NCI-H2171 treated with DMSO at 0.1 percent for 48 hours (cell line): ENCODE measurements around the gene GPSM1.

Source experiments
- DNase-seq: peaks from one replicate; lab custom pipeline; 2025; lab: John Stamatoyannopoulos, UW

Gene GPSM1

GRCh38 chr9:136361754-136362449 lies 34.6 kb downstream of the GPSM1 start:
- no peak for DNase-seq

DNA sequence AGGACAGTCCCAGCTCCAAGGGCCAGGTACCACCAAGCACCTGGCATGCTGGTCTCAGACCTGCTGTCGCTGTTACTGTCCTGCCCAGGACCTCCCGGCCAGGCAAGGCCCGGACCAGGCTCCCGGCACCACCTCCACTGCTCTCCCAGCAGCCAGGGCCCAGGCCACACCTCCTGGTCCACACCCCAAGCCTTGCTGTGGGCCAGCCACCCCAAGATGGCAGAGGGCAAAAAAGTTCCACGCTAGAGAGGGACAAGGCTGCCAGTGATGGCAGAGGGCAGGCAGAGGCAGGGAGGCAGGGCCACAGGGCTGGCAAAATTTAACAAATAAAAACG lies 35.1 kb downstream of the GPSM1 start:
- DNase-seq = no peak

- DNase-seq = peak; percentile 92
Observed at GRCh38 chr9:136363106-136363948, 36.0 kb downstream of the GPSM1 start, which contains the start of gene DNLZ. Gene DNLZ (minus strand): TSS chr9:136363744. CDS start chr9:136363714, 30 bp downstream.

GRCh38 chr9:136363949-136364748 lies 36.8 kb downstream of the GPSM1 start:
- DNase-seq = no peak

- peak; percentile 42 for DNase-seq
Observed at GRCh38 chr9:136364942-136365774, 37.8 kb downstream of the GPSM1 start.

DNA sequence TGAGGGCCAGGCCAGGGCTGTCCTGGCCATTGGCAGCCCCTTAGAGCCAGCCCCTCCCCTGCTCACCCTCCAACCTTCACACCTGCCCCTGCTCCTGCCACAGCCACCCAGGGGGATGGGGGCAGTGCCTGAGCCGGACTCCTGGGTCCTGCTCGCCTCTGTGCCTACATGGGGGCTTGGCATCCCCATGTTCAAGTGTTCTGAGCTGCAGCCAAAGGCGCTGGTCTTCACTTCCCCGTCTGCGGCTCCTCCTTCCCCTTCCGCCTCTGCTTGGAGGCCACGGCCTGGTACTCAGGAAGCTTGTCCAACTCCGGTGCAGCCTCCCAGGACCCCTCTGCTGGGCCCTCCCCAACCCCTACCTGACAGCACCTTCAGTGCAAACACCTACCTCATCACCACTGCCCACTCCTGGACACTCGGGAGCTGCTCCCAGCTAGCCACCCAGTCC lies 38.5 kb downstream of the GPSM1 start:
- no peak for DNase-seq

DNA sequence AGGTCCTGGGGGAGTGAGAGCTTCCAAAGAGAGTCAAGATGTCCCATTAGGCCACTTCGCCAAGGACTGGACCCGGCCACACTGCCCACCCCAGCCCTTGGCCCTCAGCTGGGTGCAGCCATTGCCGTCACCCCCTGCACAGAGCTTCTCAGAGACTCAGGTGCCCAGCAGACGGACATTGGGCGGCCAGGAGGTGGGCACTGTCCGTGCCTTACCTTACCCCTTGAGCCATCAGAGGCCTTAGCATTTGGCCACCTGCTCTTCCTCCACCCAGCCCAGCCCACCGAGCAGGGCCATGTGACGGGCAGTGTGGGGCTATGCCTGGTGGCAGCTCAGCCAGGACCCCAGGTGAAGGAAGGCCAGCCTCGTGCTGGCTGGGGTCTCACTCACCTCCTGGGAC lies 39.5 kb downstream of the GPSM1 start:
- DNase-seq = no peak

DNA sequence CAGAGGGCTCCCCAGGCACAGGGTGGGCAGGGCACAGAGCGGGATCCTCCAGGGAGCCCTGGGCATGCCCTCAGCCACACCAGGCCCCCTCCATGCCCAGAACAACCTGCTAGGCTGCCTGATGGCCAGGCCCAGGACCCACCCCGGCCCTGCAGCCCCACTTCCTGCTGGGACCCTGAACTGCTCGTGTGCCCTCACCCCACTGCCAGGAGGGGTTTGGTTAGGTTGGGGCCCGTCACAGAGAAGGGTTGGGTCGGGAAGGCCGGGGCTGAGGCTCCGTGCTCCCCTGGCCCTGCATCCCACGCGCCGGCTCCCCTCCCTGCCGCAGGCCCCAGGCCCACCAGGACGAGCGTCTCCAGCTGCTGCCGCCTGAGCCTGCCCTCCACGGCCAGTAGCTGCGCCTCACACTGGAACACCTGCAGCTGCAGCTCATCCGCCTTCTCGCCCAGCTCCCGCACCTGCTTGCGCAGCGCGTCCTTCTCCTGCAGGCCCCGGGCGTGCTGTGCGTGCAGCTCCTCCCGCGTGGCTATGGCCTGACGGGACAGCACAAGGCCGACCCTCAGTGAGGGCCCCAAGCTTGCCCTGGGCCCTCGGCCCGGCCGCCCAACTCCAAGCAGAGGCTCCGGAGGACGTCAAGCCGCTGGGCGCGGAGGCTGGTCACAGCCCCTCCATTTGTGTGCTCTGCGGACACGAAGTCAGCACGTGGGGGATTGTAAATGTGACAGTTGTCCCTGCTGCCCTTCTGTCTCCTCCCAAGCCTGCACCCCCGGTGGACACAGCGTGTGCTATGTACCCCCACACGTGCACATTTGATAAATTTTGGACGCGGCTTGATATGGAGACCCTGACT lies 40.2 kb downstream of the GPSM1 start:
- no peak for DNase-seq

- DNase-seq = no peak
Observed at GRCh38 chr9:136368190-136368589, 40.9 kb downstream of the GPSM1 start.

- no peak for DNase-seq
Observed at GRCh38 chr9:136370037-136370436, 42.7 kb downstream of the GPSM1 start.

DNA sequence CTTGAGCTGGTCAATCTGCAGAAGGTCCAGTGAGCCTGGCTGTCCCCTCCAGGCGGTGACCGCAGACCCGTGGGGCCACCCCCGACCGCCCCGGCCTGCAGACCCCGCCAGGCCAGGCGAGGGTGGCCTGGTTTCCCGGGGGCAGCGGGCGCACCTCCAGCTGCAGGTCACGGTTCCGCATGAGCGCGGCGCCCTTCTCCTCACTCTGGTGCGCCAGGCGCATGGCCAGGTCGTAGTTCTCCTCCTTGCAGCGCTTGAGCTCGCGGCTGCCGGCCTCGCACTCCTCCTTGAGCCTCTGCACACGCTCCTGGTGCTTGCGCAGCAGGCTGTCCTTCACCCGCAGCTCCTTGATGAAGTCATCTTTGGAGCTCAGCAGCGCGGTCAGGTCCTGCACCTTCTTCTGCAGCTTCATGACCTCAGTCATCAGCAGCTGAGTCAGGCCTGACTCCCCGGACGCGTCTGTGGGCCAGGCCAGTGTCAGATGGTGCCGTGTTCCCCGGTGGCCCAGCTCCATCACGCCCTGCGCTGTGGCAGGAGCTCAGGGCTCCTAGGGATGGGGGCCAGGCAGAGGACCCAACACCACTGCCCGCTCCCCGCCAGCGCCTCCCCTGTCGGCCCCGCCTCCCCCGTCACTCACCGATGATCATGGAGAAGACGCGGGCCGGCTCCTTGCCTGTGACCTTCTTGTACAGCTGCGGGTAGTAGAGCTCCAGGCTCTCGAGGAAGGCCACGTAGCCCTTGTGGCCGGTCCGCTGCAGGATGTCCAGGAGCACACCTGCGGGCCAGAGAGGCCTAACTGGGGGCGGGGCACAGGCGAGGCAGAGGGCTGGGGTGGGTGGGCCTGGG lies 43.6 kb downstream of the GPSM1 start:
- DNase-seq = no peak

DNA sequence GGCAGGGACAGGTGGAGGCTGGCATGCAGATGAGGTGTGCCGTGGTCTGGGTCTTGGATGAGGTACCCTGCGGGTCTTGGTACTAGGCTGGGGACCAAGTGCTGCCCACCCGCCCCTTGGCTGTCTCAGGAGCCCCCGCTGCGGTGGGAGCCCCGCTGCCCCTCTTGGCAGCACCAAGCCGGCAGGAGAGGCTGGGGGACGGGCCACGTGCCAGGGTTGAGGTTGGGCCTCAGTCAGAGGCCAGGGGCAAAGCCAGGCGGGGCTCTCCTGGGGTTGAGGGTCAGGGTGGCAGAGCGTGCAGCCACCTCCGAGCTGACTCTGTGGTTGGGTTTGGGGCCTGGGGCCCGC lies 44.2 kb downstream of the GPSM1 start:
- no peak for DNase-seq

DNA sequence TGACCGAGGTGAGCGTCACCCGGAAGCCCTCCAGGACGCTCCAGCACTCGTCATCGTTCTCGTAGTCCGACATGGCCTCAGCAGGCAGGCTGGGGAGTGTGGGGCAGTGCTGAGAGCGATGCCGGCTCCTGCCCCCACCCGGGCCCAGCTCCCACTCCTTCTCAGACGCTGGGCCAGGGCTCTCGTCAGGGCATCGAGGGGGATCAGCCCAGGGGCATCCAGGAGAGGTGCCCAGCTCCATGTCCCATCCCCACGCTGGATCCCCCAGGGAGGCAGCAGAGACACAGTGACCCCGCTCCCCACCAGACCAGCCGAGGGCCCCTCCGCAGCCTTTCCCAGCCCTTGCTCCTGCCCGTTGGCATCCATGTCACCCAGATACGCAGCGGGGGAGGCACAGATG lies 44.7 kb downstream of the GPSM1 start:
- no peak for DNase-seq

DNA sequence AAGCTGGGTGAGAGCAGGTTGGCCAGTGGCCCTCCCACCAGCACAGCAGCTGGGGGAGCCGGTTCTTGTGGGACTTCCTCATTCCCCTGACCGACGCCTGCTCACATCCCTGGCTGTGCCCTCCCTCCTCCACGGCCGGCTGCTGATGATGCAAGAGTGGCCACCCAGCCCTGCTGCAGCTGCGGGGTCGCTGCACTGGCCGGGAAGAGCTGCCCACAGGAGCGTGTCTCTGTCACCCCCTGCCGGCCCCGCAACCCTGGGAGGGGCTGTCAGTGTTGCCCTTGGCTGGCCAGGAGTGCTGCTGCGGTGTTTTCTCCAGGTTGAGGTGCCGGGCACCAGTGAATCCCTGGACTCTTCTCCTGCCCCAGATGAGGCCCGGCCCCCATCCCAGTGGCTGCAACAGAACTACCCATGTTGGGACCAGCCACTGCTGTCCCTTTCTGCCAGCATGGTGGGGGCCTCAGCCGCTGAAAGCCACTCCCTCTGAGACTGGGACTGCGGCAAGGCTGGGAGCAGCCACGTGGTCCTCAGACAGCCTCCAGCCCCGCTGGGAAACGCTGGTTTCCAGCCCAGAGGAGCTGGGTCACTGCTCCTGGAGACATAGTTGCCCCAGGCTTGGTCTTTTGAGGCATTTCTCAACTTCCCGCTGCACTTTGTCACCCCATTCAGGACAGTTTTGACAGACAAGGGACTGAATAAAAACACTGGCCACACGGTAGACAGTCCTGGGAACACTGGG lies 45.4 kb downstream of the GPSM1 start:
- DNase-seq = no peak

GRCh38 chr9:136373300-136374182 lies 46.2 kb downstream of the GPSM1 start, which contains the start of gene CARD9:
Gene CARD9 (minus strand): TSS chr9:136373669. CDS start chr9:136372078, 1,591 bp downstream.
- DNase-seq = peak; percentile 67

GRCh38 chr9:136374183-136374575 lies 46.8 kb downstream of the GPSM1 start:
- no peak for DNase-seq

GRCh38 chr9:136375096-136375495 lies 47.8 kb downstream of the GPSM1 start:
- DNase-seq = no peak

- no peak for DNase-seq
Observed at GRCh38 chr9:136376457-136376856, 49.1 kb downstream of the GPSM1 start.
